Transverse colon (tissue), 4 donors: ENCODE measurements around the gene BST1. TPM values are rescaled to one million over a fixed set of nuclear protein-coding genes. Genes with fewer than 3 reads are reported as not detected.

Source experiments
- DNase-seq: peaks from one replicate; pipeline ENCODE4 v3.0.0-alpha.2; 2019
- H3K27ac ChIP-seq, 4 donors: fragments of 200-600 bp; sonication (generic); 2 replicates each; pipeline ENCODE4 v1.5.1; 2016 to 2018; ENCODE audit warnings: inconsistent platforms in 4 of 4
- H3K27me3 ChIP-seq: fragments of 200-600 bp; sonication (generic); 2 replicates; pipeline ENCODE4 v1.5.1; 2017; ENCODE audit warnings: inconsistent platforms
- H3K36me3 ChIP-seq, 4 donors: fragments of 200-600 bp; sonication (generic); 2 replicates each; pipeline ENCODE4 v1.5.1; 2017 to 2019; ENCODE audit warnings: inconsistent platforms in 4 of 4
- H3K4me1 ChIP-seq, 4 donors: fragments of 200-600 bp; sonication (generic); 2 replicates each; pipeline ENCODE4 v1.5.1; 2017 to 2020; ENCODE audit warnings: inconsistent platforms in 4 of 4
- H3K4me3 ChIP-seq, 4 donors: fragments of 200-600 bp; sonication (generic); 1 replicate in 1 of 4; 2 replicates in 3 of 4; pipeline versions ENCODE4 v1.5.1 to v1.6.1; 2017 to 2019; ENCODE audit warnings: inconsistent platforms in 4 of 4
- H3K9me3 ChIP-seq, 2 donors: fragments of 200-600 bp; sonication (generic); 2 replicates each; pipeline ENCODE4 v1.5.1; 2017 to 2019; ENCODE audit warnings: inconsistent platforms in 2 of 2
- EP300 ChIP-seq: sonication (generic); formaldehyde crosslinking; IDR thresholded peaks from one replicate; pipeline ENCODE4 v1.6.1; 2017; ENCODE audit warnings: antibody characterized with exemption, low read depth
- POLR2A ChIP-seq: fragments of 450-650 bp; IDR thresholded peaks from one replicate; pipeline ENCODE4 v1.6.1; 2016; ENCODE audit warnings: antibody characterized with exemption, mild to moderate bottlenecking, moderate library complexity
- POLR2AphosphoS5 ChIP-seq, 3 donors: sonication (generic); formaldehyde crosslinking; IDR thresholded peaks; one replicate each; pipeline ENCODE4 v1.6.1; 2016; ENCODE audit warnings: antibody characterized with exemption in 3 of 3
- WGBS, 2 donors: methylation state at CpG; one replicate each; pipeline ENCODE4 v1.1.5; 2018; ENCODE audit warnings: low coverage in 1 of 2; 5-methylcytosine and 5-hydroxymethylcytosine counted together
- in situ Hi-C, 4 donors: fragments of 200-750 bp; cut with MboI; loops; one replicate each; pipeline versions ENCODE4 v1.15.0 to v1.15.1; 2017; ENCODE audit warnings: low sequenced_read_pairs in 3 of 4, low pct_ligation_motif_present in 1 of 4, low pct_unique_long_range_greater_than_20kb in 1 of 4
- intact Hi-C: fragments of 100-400 bp; cut with DNase I; formaldehyde crosslinking; loops from one replicate; pipeline ENCODE4 v1.15.1; 2023; ENCODE audit warnings: low total_unique reads
- total RNA-seq, 4 donors: library from RNA; depleted of rRNA; stranded (reverse); fragments of >200 nt; gene quantifications; one replicate each; pipeline ENCODE4 v1.1.0, GENCODE V29; 2016
- TF ChIP-seq, protein P1 (sequence below), 5 experiments: fragments of 200-600 bp in 3 of 5; fragments of 450-650 bp in 2 of 5; sonication (generic) in 3 of 5; IDR thresholded peaks; 1 replicate in 2 of 5; 2 replicates in 3 of 5; pipeline ENCODE4 v1.5.1; 2016 to 2017; ENCODE audit warnings: antibody characterized with exemption in 5 of 5, inconsistent platforms in 3 of 5, mild to moderate bottlenecking in 2 of 5, moderate library complexity in 1 of 5

Gene BST1, protein sequence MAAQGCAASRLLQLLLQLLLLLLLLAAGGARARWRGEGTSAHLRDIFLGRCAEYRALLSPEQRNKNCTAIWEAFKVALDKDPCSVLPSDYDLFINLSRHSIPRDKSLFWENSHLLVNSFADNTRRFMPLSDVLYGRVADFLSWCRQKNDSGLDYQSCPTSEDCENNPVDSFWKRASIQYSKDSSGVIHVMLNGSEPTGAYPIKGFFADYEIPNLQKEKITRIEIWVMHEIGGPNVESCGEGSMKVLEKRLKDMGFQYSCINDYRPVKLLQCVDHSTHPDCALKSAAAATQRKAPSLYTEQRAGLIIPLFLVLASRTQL
- 10 to 100 TPM in 1 of 4 donors, 1 to 10 TPM in 1, not detected in 2; 4.3 to 19.4 TPM for total RNA-seq

DNA sequence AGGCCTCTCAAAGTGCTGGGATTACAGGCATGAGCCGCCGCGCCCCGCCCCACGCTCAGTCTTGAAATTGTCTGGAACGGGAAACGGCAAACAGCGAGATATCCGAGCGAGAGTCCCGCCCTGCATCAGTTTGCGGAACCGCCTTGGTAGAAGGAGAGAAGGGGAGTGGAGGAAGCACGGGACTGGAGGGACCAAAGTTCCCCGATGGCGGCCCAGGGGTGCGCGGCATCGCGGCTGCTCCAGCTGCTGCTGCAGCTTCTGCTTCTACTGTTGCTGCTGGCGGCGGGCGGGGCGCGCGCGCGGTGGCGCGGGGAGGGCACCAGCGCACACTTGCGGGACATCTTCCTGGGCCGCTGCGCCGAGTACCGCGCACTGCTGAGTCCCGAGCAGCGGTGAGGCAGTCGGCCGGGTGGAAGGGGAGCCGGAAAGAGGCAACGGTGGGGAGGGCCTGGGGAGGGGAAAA, at the start of gene BST1:
Gene BST1 (plus strand): TSS at position 125 of the 463 bp plus-strand sequence. CDS start 80 bp downstream, at position 205.
- TF ChIP-seq POLR2A (peak; percentile 50), POLR2AphosphoS5 (IDR thresholded peaks at IDR 0.05) (peak; percentile 11 to 38 (median 24))
- TF ChIP-seq, protein P1, sequence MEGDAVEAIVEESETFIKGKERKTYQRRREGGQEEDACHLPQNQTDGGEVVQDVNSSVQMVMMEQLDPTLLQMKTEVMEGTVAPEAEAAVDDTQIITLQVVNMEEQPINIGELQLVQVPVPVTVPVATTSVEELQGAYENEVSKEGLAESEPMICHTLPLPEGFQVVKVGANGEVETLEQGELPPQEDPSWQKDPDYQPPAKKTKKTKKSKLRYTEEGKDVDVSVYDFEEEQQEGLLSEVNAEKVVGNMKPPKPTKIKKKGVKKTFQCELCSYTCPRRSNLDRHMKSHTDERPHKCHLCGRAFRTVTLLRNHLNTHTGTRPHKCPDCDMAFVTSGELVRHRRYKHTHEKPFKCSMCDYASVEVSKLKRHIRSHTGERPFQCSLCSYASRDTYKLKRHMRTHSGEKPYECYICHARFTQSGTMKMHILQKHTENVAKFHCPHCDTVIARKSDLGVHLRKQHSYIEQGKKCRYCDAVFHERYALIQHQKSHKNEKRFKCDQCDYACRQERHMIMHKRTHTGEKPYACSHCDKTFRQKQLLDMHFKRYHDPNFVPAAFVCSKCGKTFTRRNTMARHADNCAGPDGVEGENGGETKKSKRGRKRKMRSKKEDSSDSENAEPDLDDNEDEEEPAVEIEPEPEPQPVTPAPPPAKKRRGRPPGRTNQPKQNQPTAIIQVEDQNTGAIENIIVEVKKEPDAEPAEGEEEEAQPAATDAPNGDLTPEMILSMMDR (IDR thresholded peaks at IDR 0.05) = no peak
- intact Hi-C loops (no loop called here), in situ Hi-C loops (no loop called here)
- Histone ChIP-seq H3K27ac (peak within 1 kb of the TSS; percentile 39 to 65 (median 58)), H3K4me1 (peaks cover 0 to 12% (median 7%) of the 10 kb centered on the region in 4 donors), H3K27me3 (no peaks in the 10 kb centered on the region), H3K36me3 (no peaks in the 10 kb centered on the region), H3K4me3 (peak within 1 kb of the TSS; percentile 26 to 51 (median 34)), H3K9me3 (no peaks in the 10 kb centered on the region)
- DNase-seq = peak; percentile 81
- WGBS, 2 donors = 15 to 81% methylated on average over 3 to 38 of the region's 43 CpGs

DNA sequence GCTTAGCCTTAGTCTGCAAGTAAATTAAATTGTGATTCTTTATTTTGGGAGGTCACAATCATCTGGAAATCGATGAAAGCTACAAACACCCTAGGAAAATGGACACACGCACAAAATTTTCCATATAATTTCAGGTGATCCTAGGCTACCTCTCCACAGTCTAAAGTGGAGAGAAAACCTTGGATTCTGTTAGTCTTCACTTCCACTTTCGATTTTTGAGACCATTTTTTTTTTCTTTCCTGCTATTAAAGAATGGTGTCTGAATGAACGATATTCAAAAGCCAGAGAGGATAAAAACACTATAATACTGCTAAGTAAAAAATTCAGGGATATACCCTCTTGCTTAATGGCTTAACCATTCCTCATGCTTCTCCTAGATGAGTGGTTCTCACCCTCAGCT, 49.4 kb upstream of the BST1 start:
- H3K4me1 ChIP-seq = peaks cover 17 to 60% (median 44%) of the 10 kb centered on the region in 4 donors
- H3K9me3 ChIP-seq = no peaks in the 10 kb centered on the region

DNA sequence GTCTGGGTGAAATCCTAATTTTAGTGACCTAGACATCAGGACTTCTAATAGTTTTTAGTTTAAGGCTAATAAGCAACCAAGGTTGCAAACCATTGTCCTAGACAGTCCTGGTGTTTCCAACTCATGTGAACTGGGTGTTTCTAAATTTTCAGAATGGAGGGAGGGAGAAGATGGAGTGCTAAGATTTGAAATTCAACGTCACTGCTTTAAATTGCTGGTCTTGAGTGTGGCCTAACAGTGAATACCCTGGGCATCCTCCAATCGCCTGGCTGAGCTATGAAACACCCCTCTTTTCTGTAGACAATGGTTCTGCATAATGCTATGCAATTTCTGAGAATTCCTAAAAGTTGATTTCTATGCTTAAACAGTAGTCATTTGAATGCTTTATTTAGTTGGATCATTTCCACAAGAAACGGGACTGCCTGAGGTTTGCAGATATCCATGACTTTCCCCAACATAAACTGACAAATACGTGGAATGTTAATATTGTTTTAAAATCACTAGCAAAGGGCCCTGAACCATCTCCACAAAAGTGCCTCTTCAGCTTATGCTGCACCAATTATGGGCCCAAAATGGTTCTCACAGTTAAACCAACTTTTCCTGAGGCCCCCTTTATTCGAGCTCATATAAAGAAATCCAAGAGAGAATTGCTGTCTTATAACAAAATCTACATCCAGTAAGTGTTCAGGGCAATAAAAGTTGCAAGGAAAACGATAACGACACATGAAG, 48.8 kb upstream of the BST1 start:
- Histone ChIP-seq H3K9me3 (no peaks in the 10 kb centered on the region), H3K36me3 (no peaks in the 10 kb centered on the region), H3K4me3 (peak overlapping the region; percentile 57 to 94 (median 82)), H3K27me3 (no peaks in the 10 kb centered on the region), H3K27ac (peak overlapping the region; percentile 97 to 100 (median 98)), H3K4me1 (peaks cover 17 to 55% (median 44%) of the 10 kb centered on the region in 4 donors)
- DNase-seq = no peak
- in situ Hi-C loops (no loop called here), intact Hi-C loops (loop anchor here (5.0 kb wide), 1 partner anchor 177 kb away; no protein-coding TSS in a partner anchor)
- 2 to 4% methylated on average over 3 to 7 of the region's 7 CpGs for WGBS, 2 donors
- TF ChIP-seq, protein P1 (IDR thresholded peaks at IDR 0.05) = no peak
- no peak for TF ChIP-seq EP300
- no peak for TF ChIP-seq POLR2AphosphoS5 (IDR thresholded peaks at IDR 0.05)
- TF ChIP-seq POLR2A = no peak

More for the DNA sequence above, 49.4 kb upstream of the BST1 start:
- Histone ChIP-seq H3K27ac (peak overlapping the region; percentile 97 to 100 (median 98)), H3K36me3 (no peaks in the 10 kb centered on the region), H3K4me3 (peak overlapping the region; percentile 57 to 94 (median 82)), H3K27me3 (no peaks in the 10 kb centered on the region)
- intact Hi-C loops (loop anchor here (5.0 kb wide), 1 partner anchor 176 kb away; no protein-coding TSS in a partner anchor), in situ Hi-C loops (no loop called here)
- 12 to 16% methylated on average over 4 of the region's 4 CpGs for WGBS, 2 donors
- no peak for DNase-seq
- no peak for TF ChIP-seq POLR2AphosphoS5 (IDR thresholded peaks at IDR 0.05)
- TF ChIP-seq, protein P1 (IDR thresholded peaks at IDR 0.05) = no peak
- no peak for TF ChIP-seq POLR2A
- no peak for TF ChIP-seq EP300
